Breast epithelium (tissue), 4 donors: ENCODE results near the gene KCNJ12. TPM values are rescaled to one million over a fixed set of nuclear protein-coding genes. Genes with fewer than 3 reads are reported as not detected.

Experiments
- DNase-seq, 2 donors: peaks; one replicate each; pipeline ENCODE4 v3.0.0-alpha.2; 2019; ENCODE audit warnings: low spot score in 2 of 2
- H3K27ac ChIP-seq, 2 donors: fragments of 200-600 bp; sonication (generic) in 1 of 2; one replicate each; pipeline ENCODE4 v1.5.1; 2016 to 2019; ENCODE audit warnings: mild to moderate bottlenecking in 1 of 2
- H3K27me3 ChIP-seq, 2 donors: fragments of 200-600 bp; sonication (generic) in 1 of 2; one replicate each; pipeline versions ENCODE4 v1.5.1 to v1.6.0; 2017 to 2019; ENCODE audit warnings: control low read depth in 1 of 2, mild to moderate bottlenecking in 1 of 2
- H3K36me3 ChIP-seq: fragments of 200-600 bp; one replicate; pipeline ENCODE4 v1.5.1; 2019
- H3K4me1 ChIP-seq, 2 donors: fragments of 200-600 bp; sonication (generic); one replicate each; pipeline ENCODE4 v1.5.1; 2016 to 2019; ENCODE audit warnings: control low read depth in 1 of 2
- H3K4me3 ChIP-seq, 3 donors: fragments of 200-600 bp; sonication (generic); 1 replicate in 2 of 3; 2 replicates in 1 of 3; pipeline ENCODE4 v1.5.1; 2016 to 2019; ENCODE audit warnings: mild to moderate bottlenecking in 3 of 3, moderate library complexity in 2 of 3
- H3K9me3 ChIP-seq, 2 donors: fragments of 200-600 bp; sonication (generic) in 1 of 2; one replicate each; pipeline ENCODE4 v1.5.1; 2016 to 2019; ENCODE audit warnings: control low read depth in 1 of 2
- POLR2A ChIP-seq: fragments of 450-650 bp; IDR thresholded peaks from one replicate; pipeline ENCODE4 v1.6.1; 2016; ENCODE audit warnings: antibody characterized with exemption, mild to moderate bottlenecking, moderate library complexity
- POLR2AphosphoS5 ChIP-seq, 3 donors: sonication (generic); formaldehyde crosslinking; IDR thresholded peaks; one replicate each; pipeline ENCODE4 v1.6.1; 2017; ENCODE audit warnings: antibody characterized with exemption in 3 of 3
- intact Hi-C: fragments of 100-400 bp; cut with DNase I; formaldehyde crosslinking; loops from one replicate; pipeline ENCODE4 v1.15.1; 2023; ENCODE audit warnings: low total_unique reads
- total RNA-seq, 3 donors: library from RNA; depleted of rRNA; stranded (reverse); fragments of >200 nt; gene quantifications; one replicate each; pipeline ENCODE4 v1.1.0, GENCODE V29; 2016
- TF ChIP-seq, protein P1 (sequence below), 3 donors: fragments of 450-650 bp; IDR thresholded peaks; one replicate each; pipeline ENCODE4 v1.5.1; 2016 to 2017; ENCODE audit warnings: antibody characterized with exemption in 3 of 3, mild to moderate bottlenecking in 3 of 3, moderate library complexity in 3 of 3

KCNJ12 gene
- total RNA-seq, 3 donors from 2014 or later, result 0.73 to 1.4 (median 0.98) TPM

- H3K36me3 ChIP-seq, result no peaks in the 10 kb centered on the region
- H3K27ac ChIP-seq, result no peak overlapping the region
- H3K4me1 ChIP-seq, result no peaks in the 10 kb centered on the region
- intact Hi-C loops, result loop anchor here (10.0 kb wide), 1 partner anchor 1986 kb away; the partner anchor contains the start of gene MAPK7
- DNase-seq, result no peak
- H3K4me3 ChIP-seq, result no peak overlapping the region
- no peaks in the 10 kb centered on the region for H3K27me3 ChIP-seq
- no peaks in the 10 kb centered on the region for H3K9me3 ChIP-seq
- TF ChIP-seq, protein P1, sequence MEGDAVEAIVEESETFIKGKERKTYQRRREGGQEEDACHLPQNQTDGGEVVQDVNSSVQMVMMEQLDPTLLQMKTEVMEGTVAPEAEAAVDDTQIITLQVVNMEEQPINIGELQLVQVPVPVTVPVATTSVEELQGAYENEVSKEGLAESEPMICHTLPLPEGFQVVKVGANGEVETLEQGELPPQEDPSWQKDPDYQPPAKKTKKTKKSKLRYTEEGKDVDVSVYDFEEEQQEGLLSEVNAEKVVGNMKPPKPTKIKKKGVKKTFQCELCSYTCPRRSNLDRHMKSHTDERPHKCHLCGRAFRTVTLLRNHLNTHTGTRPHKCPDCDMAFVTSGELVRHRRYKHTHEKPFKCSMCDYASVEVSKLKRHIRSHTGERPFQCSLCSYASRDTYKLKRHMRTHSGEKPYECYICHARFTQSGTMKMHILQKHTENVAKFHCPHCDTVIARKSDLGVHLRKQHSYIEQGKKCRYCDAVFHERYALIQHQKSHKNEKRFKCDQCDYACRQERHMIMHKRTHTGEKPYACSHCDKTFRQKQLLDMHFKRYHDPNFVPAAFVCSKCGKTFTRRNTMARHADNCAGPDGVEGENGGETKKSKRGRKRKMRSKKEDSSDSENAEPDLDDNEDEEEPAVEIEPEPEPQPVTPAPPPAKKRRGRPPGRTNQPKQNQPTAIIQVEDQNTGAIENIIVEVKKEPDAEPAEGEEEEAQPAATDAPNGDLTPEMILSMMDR (IDR thresholded peaks at IDR 0.05), result no peak
- TF ChIP-seq POLR2A (no peak), POLR2AphosphoS5 (IDR thresholded peaks at IDR 0.05) (no peak)
Observed at GRCh38 chr17:21361020-21361809, 14.9 kb upstream of the KCNJ12 start.

GRCh38 chr17:21362331-21362931 lies 13.7 kb upstream of the KCNJ12 start:
- Histone ChIP-seq H3K4me3 (no peak overlapping the region), H3K4me1 (no peaks in the 10 kb centered on the region), H3K27me3 (no peaks in the 10 kb centered on the region), H3K9me3 (no peaks in the 10 kb centered on the region), H3K36me3 (no peaks in the 10 kb centered on the region), H3K27ac (no peak overlapping the region)
- intact Hi-C loops, result loop anchor here (10.0 kb wide), 1 partner anchor 1988 kb away; the partner anchor contains the start of gene MAPK7
- DNase-seq, result no peak
- TF ChIP-seq POLR2AphosphoS5 (IDR thresholded peaks at IDR 0.05) (no peak), POLR2A (no peak)
- TF ChIP-seq, protein P1 (IDR thresholded peaks at IDR 0.05), result no peak

- H3K27ac ChIP-seq, result no peak overlapping the region
- no peaks in the 10 kb centered on the region for H3K27me3 ChIP-seq
- TF ChIP-seq POLR2AphosphoS5 (IDR thresholded peaks at IDR 0.05) (no peak), POLR2A (no peak)
- TF ChIP-seq, protein P1 (IDR thresholded peaks at IDR 0.05), result no peak
- intact Hi-C loops, result loop anchor here (10.0 kb wide), 1 partner anchor 1989 kb away; the partner anchor contains the start of gene MAPK7
- no peak overlapping the region for H3K4me3 ChIP-seq
- no peaks in the 10 kb centered on the region for H3K4me1 ChIP-seq
- H3K9me3 ChIP-seq, result no peaks in the 10 kb centered on the region
- DNase-seq, result no peak
- H3K36me3 ChIP-seq, result no peaks in the 10 kb centered on the region
Observed at GRCh38 chr17:21363776-21364642, 12.1 kb upstream of the KCNJ12 start.

- H3K9me3 ChIP-seq, result no peaks in the 10 kb centered on the region
- intact Hi-C loops, result loop anchor here (10.0 kb wide), 1 partner anchor 1990 kb away; the partner anchor contains the start of gene MAPK7
- H3K4me1 ChIP-seq, result no peaks in the 10 kb centered on the region
- no peak overlapping the region for H3K4me3 ChIP-seq
- H3K27me3 ChIP-seq, result no peaks in the 10 kb centered on the region
- no peak overlapping the region for H3K27ac ChIP-seq
- DNase-seq, result no peak
- no peaks in the 10 kb centered on the region for H3K36me3 ChIP-seq
- TF ChIP-seq, protein P1 (IDR thresholded peaks at IDR 0.05), result no peak
- TF ChIP-seq POLR2A (no peak), POLR2AphosphoS5 (IDR thresholded peaks at IDR 0.05) (no peak)
Observed at GRCh38 chr17:21365016-21365415, 11.1 kb upstream of the KCNJ12 start.
